GM19239 (cell line): ENCODE measurements around the gene ZSCAN5B.
"Not testable (repeated sequence)": the region's sequence is repeated elsewhere in the genome, so short reads cannot be mapped to it uniquely, and the experiment has no call there.

ENCODE experiments used
- DNase-seq: peaks from one replicate; pipeline ENCODE4 v3.0.0; 2011; ENCODE audit warnings: low spot score; ENCODE audit not compliant: insufficient read length
- FAIRE-seq: peaks from 2 replicates; lab custom pipeline; 2011; peaks lifted over from hg19 to GRCh38; lab: Jason Lieb, UNC

ZSCAN5B gene

DNA sequence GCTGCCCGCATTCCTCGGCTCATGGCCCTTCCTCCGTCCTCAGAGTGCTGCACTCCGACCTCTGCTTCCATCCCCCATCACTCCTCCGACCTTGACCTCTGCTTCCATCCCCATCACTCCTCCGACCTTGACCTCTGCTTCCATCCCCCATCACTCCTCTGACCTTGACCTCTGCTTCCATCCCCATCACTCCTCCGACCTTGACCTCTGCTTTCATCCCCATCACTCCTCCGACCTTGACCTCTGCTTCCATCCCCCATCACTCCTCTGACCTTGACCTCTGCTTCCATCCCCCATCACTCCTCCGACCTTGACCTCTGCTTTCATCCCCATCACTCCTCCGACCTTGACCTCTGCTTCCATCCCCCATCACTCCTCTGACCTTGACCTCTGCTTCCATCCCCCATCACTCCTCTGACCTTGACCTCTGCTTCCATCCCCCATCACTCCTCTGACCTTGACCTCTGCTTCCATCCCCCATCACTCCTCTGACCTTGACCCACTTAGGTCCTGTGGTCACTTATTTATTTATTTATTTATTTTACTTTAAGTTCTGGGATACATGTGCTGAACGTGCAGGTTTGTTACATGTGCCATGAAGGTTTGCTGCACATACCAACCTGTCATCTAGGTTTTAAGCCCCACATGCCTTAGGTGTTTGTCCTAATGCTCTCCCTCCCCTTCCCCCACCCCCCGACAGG lies 48.5 kb downstream of the ZSCAN5B start:
- not testable (repeated sequence) for DNase-seq, FAIRE-seq

GRCh38 chr19:56148096-56148495 lies 49.5 kb downstream of the ZSCAN5B start:
- DNase-seq (no peak), FAIRE-seq (no peak)

- no peak for DNase-seq
- no peak for FAIRE-seq
Observed at GRCh38 chr19:56147307-56147706, 50.3 kb downstream of the ZSCAN5B start.

GRCh38 chr19:56146904-56147303 lies 50.7 kb downstream of the ZSCAN5B start:
- FAIRE-seq (no peak), DNase-seq (no peak)

- DNase-seq, result no peak
- no peak for FAIRE-seq
Observed at GRCh38 chr19:56145698-56146097, 51.9 kb downstream of the ZSCAN5B start.

DNA sequence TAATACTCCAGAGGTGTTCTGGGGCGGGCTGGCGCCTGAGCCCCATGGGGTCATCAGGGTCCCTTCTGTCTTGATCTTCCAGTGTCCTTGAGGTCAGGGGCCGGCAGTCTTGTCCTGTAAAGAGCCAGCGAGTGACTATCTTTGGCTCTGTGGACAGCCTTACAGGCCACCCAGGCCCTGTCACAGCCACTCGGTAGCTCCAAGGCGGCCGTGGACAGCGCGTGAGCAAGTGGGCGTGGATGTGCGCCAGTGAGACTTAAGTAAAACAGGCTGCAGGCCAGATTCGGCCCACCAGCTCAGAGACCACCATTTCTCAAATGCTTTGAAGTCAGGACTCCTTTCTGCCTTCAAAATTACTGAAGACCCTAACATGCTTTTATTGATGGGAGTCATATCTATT lies 52.8 kb downstream of the ZSCAN5B start:
- FAIRE-seq, result no peak
- DNase-seq, result no peak

- DNase-seq (no peak), FAIRE-seq (no peak)
Observed at GRCh38 chr19:56144376-56144775, 53.2 kb downstream of the ZSCAN5B start.

- FAIRE-seq, result no peak
- no peak for DNase-seq
Observed at GRCh38 chr19:56142897-56143434, 54.6 kb downstream of the ZSCAN5B start.

DNA sequence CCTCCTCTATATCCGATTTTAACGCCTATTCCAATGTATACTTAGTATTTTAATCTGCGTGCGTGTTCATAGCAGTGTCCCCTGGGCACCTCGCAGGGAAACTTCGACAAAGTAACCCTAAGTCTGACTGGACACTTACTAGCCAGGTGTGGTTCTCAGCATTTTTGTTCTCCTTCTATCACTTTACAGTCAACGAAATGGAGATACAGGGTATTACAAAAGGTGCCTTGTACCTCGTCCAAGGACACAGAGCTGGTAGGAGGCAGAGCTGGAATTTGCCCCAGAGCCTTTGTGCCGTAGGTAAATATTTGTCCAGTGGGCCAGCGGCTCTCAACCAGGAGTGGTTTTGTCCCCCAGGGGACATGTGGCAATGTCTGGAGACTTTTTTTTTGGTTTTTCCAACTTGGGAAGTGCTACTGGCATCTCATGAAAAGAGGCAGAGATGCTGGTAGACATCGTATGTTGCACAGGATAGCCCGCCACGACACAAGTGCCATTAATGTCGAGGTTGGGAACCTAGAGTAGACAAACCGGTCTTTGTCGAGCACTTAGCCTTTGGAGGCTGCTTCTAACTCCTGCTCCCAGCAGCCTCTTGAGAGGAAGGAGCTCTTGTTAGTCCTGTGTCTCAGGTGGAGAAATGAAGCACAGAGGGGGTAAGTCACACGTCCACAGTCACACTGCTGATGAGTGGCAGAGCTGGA lies 55.3 kb downstream of the ZSCAN5B start:
- DNase-seq (no peak), FAIRE-seq (no peak)

- no peak for FAIRE-seq
Observed at GRCh38 chr19:56141417-56141993, 56.1 kb downstream of the ZSCAN5B start.

GRCh38 chr19:56140583-56141416 lies 56.8 kb downstream of the ZSCAN5B start, which contains the start of gene ZNF444:
Gene ZNF444 (plus strand): TSS chr19:56141287. CDS start chr19:56146912, 5,625 bp downstream.
- DNase-seq (peak; percentile 99), FAIRE-seq (peak; percentile 98)

More at GRCh38 chr19:56141417-56141993, 56.1 kb downstream of the ZSCAN5B start:
- peak; percentile 57 for DNase-seq

- DNase-seq (no peak), FAIRE-seq (no peak)
Observed at GRCh38 chr19:56139847-56140582, 57.6 kb downstream of the ZSCAN5B start.
